ENCODE data around the gene ARL2BP.

The ARL2BP gene

DNA sequence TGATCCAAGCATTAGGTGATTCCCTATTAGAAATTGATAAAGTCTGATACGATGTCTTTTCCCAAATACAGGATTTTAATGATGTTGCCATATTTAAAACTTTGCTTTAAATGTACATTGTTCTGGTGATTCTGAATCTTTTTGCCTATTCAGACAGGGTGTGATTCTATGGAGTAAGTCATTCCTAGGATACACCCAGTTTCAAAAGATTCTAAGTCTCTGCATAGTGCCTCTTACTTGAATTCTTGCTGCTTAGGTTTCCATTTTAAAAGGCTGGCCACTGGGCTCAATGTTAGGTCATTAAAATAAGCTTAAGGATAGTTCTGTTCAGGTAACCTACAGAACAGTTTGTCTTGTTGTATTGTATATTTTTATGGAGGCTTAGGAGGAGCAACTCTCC is 22.0 kb upstream of the ARL2BP start:
- H3K27me3 ChIP-seq (replicated peaks): no peaks in the 10 kb centered on the region
- in situ Hi-C loops (cut with HindIII; ENCODE audit: low pct_ligation_motif_present, low sequenced_read_pairs): no loop called here
- peaks cover 63% of the 10 kb centered on the region for H3K36me3 ChIP-seq (replicated peaks)
- no peak overlapping the region for H3K4me3 ChIP-seq (ENCODE audit: low read depth, low read length)
- TF ChIP-seq, protein P1, sequence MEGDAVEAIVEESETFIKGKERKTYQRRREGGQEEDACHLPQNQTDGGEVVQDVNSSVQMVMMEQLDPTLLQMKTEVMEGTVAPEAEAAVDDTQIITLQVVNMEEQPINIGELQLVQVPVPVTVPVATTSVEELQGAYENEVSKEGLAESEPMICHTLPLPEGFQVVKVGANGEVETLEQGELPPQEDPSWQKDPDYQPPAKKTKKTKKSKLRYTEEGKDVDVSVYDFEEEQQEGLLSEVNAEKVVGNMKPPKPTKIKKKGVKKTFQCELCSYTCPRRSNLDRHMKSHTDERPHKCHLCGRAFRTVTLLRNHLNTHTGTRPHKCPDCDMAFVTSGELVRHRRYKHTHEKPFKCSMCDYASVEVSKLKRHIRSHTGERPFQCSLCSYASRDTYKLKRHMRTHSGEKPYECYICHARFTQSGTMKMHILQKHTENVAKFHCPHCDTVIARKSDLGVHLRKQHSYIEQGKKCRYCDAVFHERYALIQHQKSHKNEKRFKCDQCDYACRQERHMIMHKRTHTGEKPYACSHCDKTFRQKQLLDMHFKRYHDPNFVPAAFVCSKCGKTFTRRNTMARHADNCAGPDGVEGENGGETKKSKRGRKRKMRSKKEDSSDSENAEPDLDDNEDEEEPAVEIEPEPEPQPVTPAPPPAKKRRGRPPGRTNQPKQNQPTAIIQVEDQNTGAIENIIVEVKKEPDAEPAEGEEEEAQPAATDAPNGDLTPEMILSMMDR (IDR thresholded peaks at IDR 0.05; ENCODE audit: low read depth, low read length, missing control alignments): no peak
- DNase-seq: no peak
- no peak overlapping the region for H3K27ac ChIP-seq

DNA sequence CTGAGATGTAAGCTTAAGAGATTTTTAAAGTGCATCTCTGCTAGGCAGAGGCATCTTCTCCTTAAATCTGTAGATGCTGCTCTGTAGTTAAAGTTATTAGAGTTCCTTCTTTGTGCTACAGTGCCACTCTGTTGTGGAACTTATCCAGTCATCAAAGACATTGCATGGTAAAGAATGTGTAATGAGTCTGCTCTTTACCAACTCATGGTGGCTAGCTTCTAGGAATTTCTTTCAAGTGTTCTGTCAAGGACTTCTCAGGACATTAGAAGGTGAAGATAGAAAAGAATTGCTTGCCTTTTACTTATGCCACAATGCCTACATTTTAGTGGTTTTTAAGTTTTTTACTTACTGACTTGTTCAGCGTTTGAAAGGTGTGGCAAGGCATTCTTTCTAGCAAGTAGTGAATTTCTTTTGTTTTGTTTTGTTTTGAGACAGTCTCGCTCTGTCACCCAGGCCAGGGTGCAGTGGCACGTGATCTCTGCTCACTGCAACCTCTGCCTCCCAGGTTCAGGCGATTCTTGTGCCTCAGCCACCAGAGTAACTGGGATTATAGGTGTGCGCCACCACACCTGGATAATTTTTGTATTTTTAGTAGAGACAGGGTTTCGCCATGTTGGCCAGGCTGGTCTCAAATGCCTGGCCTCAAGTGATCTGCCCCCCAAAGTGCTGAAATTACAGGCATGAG is 20.3 kb upstream of the ARL2BP start:
- H3K27me3 ChIP-seq (replicated peaks): no peaks in the 10 kb centered on the region
- H3K27ac ChIP-seq: no peak overlapping the region
- in situ Hi-C loops (cut with HindIII; ENCODE audit: low pct_ligation_motif_present, low sequenced_read_pairs): no loop called here
- no peak for DNase-seq
- TF ChIP-seq, protein P1 (IDR thresholded peaks at IDR 0.05; ENCODE audit: low read depth, low read length, missing control alignments): no peak
- peaks cover 58% of the 10 kb centered on the region for H3K36me3 ChIP-seq (replicated peaks)
- H3K4me3 ChIP-seq (ENCODE audit: low read depth, low read length): no peak overlapping the region

DNA sequence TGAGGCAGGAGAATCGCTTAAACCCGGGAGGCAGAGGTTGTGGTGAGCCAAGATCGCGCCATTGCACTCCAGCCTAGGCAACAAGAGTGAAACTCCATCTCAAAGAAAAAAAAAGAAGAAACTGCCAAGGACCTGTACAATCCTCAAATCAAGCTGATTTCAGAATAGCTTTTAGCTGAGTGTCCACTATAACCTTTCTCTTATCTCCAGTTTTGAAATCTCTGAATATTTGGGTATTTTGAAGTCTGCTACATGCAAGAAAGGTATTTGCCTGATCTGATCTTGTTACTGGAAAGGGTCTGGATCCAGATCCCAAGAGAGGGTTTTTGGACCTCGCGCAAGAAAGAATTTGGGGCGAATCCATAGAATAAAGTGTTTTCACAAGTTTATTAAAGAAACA is 19.1 kb upstream of the ARL2BP start:
- H3K36me3 ChIP-seq (replicated peaks): peaks cover 57% of the 10 kb centered on the region
- H3K4me3 ChIP-seq (ENCODE audit: low read depth, low read length): no peak overlapping the region
- TF ChIP-seq, protein P1 (IDR thresholded peaks at IDR 0.05; ENCODE audit: low read depth, low read length, missing control alignments): no peak
- no peak for DNase-seq
- H3K27me3 ChIP-seq (replicated peaks): no peaks in the 10 kb centered on the region
- H3K27ac ChIP-seq: no peak overlapping the region
- in situ Hi-C loops (cut with HindIII; ENCODE audit: low pct_ligation_motif_present, low sequenced_read_pairs): no loop called here

GRCh38 chr16:57226701-57227621 is 18.1 kb upstream of the ARL2BP start:
- no peak overlapping the region for H3K27ac ChIP-seq

DNA sequence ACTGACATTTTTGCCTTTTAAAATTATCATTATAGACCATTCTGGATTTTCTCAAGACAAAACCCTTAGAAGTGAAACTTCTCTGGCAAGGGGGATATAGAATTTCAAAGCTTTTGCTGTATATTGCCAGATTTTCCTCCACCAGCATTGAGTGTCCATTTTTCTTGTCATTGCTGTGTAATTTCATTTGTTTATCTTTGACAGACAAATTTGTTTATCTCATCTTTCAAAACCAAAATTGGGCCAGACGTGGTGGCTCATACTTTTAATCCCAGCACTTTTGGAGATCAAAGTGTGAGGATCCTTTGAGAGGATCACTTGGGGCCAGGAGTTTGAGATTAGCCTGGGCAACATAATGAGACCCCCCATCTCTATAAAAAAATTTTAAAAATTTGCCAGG is 16.0 kb upstream of the ARL2BP start:
- Histone ChIP-seq H3K27ac (no peak overlapping the region), H3K4me3 (ENCODE audit: low read depth, low read length) (no peak overlapping the region), H3K36me3 (replicated peaks) (peaks cover 64% of the 10 kb centered on the region), H3K27me3 (replicated peaks) (no peaks in the 10 kb centered on the region)
- TF ChIP-seq, protein P1 (IDR thresholded peaks at IDR 0.05; ENCODE audit: low read depth, low read length, missing control alignments): no peak
- no peak for DNase-seq
- in situ Hi-C loops (cut with HindIII; ENCODE audit: low pct_ligation_motif_present, low sequenced_read_pairs): no loop called here

More at GRCh38 chr16:57226701-57227621, 18.1 kb upstream of the ARL2BP start:
- TF ChIP-seq, protein P1 (IDR thresholded peaks at IDR 0.05; ENCODE audit: low read depth, low read length, missing control alignments): no peak
- peaks cover 57% of the 10 kb centered on the region for H3K36me3 ChIP-seq (replicated peaks)
- in situ Hi-C loops (cut with HindIII; ENCODE audit: low pct_ligation_motif_present, low sequenced_read_pairs): no loop called here
- H3K27me3 ChIP-seq (replicated peaks): no peaks in the 10 kb centered on the region
- no peak for DNase-seq
- H3K4me3 ChIP-seq (ENCODE audit: low read depth, low read length): no peak overlapping the region

Data from brain microvascular endothelial cell (primary cell).